HL-60 (cell line): ENCODE data around the gene ALDH1L1.

ENCODE experiments used
- CTCF ChIP-seq: IDR thresholded peaks from one replicate; pipeline ENCODE4 v1.5.1; 2011; ENCODE audit warnings: low read length, control low read depth, inconsistent platforms; ENCODE audit not compliant: insufficient read depth
- GABPA ChIP-seq: IDR thresholded peaks from 2 replicates; pipeline ENCODE4 v1.6.1; 2012; ENCODE audit warnings: low read depth
- POLR2AphosphoS5 ChIP-seq: IDR thresholded peaks from 2 replicates; pipeline ENCODE4 v1.6.1; 2012; ENCODE audit warnings: low read depth
- REST ChIP-seq: IDR thresholded peaks from 2 replicates; pipeline ENCODE4 v1.6.1; 2012; ENCODE audit warnings: low read depth; ENCODE audit not compliant: insufficient replicate concordance
- SPI1 ChIP-seq: IDR thresholded peaks from 2 replicates; pipeline ENCODE4 v1.6.1; 2012; ENCODE audit warnings: low read depth, mild to moderate bottlenecking, borderline replicate concordance

- TF ChIP-seq SPI1 (no peak), CTCF (no peak), REST (no peak), POLR2AphosphoS5 (no peak), GABPA (no peak)
These were observed 47.5 kb downstream of the ALDH1L1 start for GRCh38 chr3:126132751-126133511.
